HepG2 (cell line): ENCODE results near the gene PRSS58.

Experiments
- CBX5 ChIP-seq: sonication (generic); formaldehyde crosslinking; IDR thresholded peaks from 2 replicates; pipeline ENCODE4 v1.4.0; 2020; ENCODE audit warnings: missing genetic modification reagents, borderline replicate concordance
- CREB1 ChIP-seq, 2 experiments: fragments of 450-650 bp in 1 of 2; IDR thresholded peaks; 2 replicates each; pipeline ENCODE4 v1.6.1; 2016 to 2017; ENCODE audit warnings: control low read depth in 1 of 2, mild to moderate bottlenecking in 1 of 2, missing compliant biosample characterization in 1 of 2, missing genetic modification characterization in 1 of 2
- CTCF ChIP-seq: sonication (generic); formaldehyde crosslinking; IDR thresholded peaks from 2 replicates; pipeline ENCODE4 v1.5.0; 2020; ENCODE audit warnings: mild to moderate bottlenecking, missing genetic modification reagents, moderate library complexity
- TAF1 ChIP-seq: sonication (generic); formaldehyde crosslinking; IDR thresholded peaks from 2 replicates; pipeline ENCODE4 v1.4.0; 2020; ENCODE audit warnings: missing genetic modification reagents
- ZBTB43 ChIP-seq: sonication (generic); formaldehyde crosslinking; conservative IDR thresholded peaks from 2 replicates; pipeline ENCODE4 v1.4.0; 2020; ENCODE audit warnings: missing genetic modification reagents
- ZFP41 ChIP-seq: sonication (generic); formaldehyde crosslinking; IDR thresholded peaks from 2 replicates; pipeline ENCODE4 v1.4.0; 2020; ENCODE audit warnings: mild to moderate bottlenecking, missing genetic modification reagents, borderline replicate concordance
- ZNF740 ChIP-seq: sonication (generic); formaldehyde crosslinking; IDR thresholded peaks from 2 replicates; pipeline ENCODE4 v1.4.0; 2020; ENCODE audit warnings: missing genetic modification reagents
- ZNF788 ChIP-seq: sonication (generic); formaldehyde crosslinking; IDR thresholded peaks from 2 replicates; pipeline ENCODE4 v1.5.0; 2020; ENCODE audit warnings: mild to moderate bottlenecking, missing genetic modification reagents, borderline replicate concordance

- TF ChIP-seq ZBTB43 (CRISPR knock-in tag) (no peak), ZNF740 (CRISPR knock-in tag) (no peak), CTCF (CRISPR knock-in tag) (no peak), ZNF788 (no peak), CREB1 (IDR thresholded peaks at IDR 0.05) (no peak), CREB1 (CRISPR knock-in tag; IDR thresholded peaks at IDR 0.05) (no peak), ZFP41 (CRISPR knock-in tag) (no peak), CBX5 (CRISPR knock-in tag) (no peak), TAF1 (CRISPR knock-in tag) (no peak)
These were observed 7.9 kb downstream of the PRSS58 start for GRCh38 chr7:142249918-142250317.
